HG03097 (cell line): Measurements from ENCODE around the gene TNS1.

Experiments used
- ATAC-seq: cut with Tn5 transposase; IDR thresholded peaks from one replicate; pipeline ENCODE4 v1.9.1; 2021; ENCODE audit not compliant: unreplicated experiment, low FRiP score

TNS1 gene

DNA sequence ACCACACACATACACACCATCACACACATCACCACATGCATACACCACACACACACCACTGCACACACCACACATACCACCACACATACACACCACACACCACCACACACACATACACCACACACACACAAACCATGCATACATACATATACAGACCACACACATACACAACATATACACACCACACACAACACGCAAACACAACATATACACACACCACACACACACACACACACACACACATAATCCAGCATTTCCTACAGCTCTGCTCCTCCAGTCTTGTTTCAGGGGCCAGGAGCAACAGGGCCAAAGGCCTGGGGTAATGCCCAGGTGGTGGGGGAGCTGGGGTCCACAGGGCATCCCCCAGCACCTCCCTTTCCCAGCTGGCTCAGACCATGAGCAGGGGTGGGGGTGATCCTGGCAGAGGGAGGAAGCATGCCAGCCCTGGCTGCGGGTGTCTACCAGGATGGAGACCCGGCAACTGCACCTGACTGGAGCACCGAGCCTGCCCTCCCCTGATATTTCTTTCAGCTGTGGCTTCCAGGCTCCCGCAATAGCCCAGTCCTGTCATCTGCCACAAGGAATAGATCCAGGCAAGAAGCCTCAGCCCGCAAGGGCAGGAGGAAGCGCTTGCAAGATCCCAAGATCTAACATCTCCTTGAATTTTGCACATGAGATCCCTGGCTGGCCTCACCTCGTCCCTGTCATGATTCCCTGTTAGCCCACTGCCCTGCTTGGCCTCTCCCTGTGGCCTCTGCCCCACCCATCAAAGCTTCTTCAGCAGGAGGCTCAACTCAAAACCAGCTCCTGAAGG is 196.9 kb downstream of the TNS1 start:
- no peak for ATAC-seq

DNA sequence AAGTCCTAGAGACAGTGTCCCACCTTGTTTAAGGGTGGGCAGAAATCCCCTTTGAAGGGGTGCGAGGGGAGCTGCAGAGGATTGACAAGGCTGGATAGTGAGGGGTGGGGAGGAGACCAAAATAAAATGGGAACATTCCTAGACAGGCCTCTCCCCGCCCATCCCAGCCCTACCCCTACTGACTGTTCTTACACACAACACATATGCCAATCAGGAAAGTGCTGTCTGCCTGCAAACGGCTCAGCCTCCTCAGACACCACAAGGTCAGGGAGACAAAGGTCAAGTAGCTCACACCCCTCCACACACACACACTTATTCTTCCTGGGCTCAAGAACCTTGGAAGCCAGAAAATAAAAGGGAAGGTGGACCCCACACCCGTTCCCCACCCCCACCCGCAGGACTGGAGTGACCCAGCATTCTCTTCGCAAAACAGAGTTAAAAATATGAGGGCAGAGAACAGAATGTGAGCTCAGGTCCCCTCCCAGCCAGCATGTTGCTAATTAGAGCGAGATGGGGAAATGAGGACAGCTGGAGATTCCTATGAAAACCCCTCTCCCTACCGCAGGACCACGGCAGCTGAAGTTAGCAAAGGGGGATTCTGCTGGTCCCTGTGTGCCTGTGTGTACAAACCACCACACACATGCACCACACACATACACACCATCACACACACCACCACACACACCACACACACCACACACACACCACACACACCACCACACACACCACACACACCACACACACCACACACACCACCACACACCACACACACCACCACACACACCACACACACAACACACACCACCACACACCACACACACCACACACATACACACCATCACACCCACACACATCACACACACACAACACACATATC is 197.8 kb downstream of the TNS1 start:
- ATAC-seq = no peak

DNA sequence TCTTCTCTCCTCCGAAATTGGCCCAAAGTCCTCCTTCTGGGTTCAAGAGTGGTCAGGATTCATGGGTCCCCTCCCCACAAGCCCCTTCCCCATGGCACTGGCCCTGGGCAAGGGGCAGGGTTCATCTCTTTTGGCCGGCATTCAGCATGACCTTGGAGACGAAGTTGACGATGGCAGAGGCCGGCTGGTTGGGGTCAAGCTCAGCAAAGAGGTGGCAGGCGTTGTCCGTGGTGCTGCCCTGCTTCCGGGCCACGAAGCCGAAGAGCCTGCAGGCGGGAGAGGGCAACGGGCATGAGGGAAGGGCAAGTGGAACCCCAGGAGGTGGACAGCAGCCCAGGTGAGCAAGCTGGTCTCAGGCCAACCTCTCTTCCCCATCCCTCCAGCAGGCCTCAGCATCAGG is 198.5 kb downstream of the TNS1 start:
- no peak for ATAC-seq

DNA sequence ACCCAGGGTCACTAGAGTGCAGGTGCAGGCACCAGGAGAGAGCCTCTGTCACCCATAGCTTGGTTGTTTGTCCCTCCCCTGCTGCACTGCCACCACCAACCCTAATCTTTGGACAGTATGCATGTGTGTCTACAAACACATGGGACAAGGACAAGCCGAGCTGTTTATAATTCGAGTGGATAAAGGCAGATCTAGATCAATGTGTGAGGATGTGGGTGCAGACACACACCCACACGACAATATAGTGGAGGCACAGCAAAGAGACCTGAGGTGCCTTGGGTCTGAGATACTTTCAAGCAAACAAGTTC is 199.2 kb downstream of the TNS1 start:
- no peak for ATAC-seq

DNA sequence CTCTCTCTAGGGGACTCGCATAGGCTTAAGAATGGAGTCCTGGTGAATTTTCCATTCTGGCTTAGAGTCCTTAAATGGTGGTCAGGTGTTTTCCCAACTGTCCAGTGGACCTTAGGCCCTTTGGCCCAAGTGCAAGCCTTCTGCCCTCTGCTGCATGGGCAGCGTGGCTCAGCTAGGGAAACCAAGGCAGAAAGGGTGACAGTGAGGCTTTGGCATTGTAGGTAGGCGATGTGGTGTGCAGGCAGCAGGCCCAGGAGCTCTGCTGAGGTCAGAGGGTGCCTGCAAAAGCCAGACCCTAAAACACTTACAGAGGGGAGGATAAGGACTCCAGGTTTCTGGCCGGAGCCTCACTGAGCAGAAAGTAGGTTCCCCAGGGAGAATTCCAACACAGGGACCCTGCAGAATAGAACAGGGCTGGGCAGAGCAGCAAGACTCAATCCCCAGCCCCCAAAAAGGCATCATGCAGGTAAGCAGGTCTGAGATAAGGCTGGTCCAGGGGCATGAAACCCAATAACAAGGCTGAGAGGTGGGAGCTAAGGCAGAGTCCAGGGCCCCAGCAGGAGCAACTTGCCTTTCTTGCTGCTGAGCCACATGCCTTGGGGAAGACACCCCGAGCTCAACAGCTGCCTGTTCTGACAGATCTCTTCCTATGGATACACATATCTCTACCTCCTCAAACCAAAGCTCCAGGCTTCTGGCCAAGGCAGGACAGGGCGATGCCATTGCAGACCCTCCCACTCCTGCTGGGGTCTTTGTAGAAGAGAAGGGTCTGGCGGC is 199.7 kb downstream of the TNS1 start:
- no peak for ATAC-seq

DNA sequence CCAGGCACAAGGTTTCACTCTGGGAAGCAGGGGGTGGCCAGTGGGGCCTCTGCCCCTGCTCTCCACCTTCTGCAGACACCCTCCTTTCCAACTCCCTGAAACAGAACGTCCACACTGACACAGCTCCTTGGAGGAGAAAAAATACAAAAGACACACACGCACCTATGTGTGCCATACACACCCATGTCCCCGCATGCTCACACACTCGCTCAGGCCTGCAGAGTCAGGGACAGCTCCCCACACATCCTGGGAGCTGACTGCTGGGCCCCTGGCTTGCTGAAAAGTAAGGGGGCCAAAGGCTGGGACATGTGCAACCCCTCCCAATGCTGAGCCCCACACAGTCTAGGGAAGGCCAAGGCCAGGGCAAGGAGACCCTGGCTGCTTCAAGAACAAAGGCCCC is 200.5 kb downstream of the TNS1 start:
- no peak for ATAC-seq

DNA sequence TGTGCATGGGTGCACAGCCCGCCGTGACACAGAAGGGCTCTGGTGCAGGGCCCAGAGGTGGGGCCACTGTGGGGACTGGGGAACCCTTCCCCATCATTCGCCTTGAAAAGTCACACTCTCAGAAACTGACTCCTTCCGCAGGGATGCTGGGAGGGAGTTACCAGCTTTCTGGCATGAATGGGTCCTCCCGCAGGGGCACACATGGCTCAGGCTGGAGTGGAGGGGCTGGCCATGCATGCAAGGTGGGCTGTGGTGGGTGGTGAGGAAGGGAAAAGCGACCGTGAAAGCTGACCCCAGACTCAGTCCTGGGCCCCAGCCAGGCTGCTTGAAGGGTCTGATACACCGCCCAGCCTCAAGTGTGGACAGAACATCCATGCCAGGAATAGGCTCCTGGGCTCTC is 201.1 kb downstream of the TNS1 start:
- ATAC-seq = no peak

DNA sequence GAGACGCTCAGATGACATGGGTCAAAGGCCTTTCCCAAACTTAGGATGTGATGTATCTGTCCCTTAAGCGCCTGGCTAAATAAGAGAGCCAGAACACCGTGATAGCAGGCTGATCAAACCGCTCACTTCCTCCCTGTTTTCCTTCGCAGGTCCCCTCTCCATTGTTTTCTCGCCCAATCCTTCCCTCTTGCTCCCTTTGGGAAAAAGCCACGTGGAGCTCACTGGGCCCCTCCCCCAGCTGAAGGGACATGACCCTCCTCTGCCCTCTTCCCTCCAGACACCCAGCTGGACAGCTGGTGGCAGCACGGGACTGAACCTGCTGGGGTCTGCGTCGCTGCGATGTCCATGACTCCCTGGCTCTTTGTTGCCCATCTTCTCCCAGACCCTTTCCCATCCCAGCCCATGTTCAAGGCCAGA is 201.7 kb downstream of the TNS1 start:
- no peak for ATAC-seq

DNA sequence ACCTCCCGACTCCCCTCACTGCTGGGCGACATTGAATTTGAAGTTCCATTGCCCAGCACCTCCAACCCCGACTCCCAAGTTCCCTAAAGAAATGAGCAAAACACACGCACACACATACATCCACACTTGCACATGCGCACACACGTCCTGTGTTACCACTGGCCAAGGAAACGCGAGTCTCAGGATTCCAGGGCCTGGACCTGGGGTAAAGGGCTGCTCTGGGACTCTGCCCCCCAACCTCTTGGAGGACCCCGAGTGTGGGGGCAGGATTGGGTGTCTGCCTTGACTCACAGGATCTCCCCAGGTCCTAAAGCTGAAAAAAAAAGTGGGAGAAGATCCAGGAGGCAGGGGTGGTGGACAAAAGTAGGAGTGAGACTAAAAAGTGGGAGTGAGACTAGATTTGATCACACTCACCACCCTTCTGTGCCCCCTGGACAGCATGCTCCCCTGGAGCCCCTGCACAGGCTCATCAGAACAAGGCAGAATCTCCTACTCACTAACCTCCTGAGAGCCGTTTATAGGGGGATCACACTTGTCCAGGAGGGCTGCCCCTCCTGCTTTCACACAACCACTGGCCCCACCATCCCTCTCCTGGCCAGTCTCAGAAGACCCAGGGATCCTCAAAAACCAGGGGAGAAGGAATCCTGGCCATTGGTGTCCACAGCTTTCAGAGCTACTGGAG is 202.2 kb downstream of the TNS1 start:
- no peak for ATAC-seq

DNA sequence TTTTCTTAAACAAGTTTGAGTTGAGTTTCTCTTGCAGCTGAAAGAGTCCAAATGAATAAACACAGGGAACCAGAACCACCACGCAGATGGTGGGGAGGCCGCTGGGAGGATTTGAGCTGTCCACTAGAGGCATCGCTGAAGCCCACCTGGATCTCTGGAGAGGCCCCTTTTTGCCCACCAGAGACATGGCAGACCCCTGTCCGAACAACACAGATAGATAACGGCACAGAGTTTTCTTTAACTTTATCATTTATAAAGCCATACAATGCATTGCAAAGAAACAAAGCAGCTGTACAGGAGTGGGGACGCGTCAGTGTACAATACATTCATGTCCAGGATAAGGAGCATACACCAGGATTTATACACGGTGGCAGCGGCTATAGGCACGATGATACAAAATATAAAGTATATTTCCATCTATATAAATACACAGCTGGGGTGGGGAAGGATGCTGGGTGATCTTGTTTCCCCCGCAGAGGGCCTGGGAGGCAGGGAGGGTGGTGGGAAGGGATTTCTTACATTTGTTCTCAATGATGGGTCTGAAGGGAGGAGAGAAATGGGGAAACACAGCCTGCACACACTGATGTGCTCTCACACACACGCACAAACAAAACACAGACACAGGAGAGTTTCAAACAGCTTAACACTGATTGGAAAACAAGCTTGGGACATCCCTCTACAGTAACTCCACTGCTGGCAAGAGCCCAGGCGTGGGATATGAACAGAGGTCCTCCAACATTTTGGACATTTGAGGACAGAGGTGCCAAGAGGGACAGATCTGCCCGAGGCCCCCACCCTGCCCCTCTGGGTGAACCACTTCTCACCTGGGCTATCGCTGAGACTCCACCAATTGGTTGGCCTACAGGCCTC is 203.0 kb downstream of the TNS1 start:
- ATAC-seq = no peak

DNA sequence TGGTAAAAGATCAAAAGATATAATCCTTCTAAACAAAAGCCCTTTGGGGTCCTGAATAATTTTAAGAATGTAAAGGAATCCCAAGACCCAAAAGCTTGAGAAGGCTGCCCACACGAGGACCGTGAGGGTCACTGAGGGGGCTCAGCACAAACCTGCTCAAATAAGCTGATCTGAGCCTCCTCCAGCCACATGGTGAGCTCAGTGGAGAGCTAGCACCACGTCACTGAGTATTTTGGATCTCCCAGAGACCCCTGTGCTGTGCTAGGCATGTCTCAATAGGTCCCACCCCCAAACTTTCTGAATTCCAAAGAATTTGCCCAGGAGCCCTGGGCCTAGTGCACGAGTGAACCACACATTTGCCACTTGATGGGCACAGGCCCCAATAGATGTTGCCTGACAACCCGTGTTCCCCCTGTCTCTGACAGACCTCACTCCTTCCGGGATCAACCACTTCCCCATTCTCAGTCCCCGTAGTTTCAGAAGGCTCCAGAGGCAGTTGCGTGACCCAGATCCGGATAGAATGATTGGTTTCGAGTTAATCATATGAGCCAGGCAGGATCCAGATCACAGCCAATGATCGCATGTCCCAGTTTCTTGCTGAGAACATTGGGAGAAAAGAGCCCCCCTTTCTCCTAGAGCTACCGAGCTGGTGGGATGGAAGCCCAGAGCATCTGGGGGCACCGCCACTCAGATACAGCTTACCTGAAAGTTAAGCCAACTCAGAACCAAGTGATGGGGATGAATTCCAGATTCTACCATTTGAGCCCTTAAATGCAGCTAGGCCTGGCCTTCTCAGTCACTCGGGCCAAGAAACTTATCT is 203.8 kb downstream of the TNS1 start:
- no peak for ATAC-seq

DNA sequence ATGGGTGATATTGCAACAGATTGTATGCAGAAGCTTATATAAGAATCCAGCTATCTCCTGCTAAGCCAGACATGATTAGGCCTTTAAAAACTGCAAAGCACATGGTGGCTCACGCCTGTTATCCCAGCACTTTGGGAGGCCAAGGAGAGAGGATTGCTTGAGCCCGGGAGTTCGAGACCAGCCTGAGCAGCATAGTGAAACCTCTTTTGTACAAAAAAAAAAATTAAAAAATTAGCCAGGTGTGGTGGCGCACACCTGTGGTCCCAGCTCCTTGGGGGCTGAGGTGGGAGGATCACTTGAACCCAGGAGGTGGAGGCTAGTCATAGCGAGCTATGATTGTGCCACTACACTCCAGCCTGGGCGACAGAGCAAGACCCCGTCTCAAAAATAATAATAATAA is 204.6 kb downstream of the TNS1 start:
- ATAC-seq = no peak

DNA sequence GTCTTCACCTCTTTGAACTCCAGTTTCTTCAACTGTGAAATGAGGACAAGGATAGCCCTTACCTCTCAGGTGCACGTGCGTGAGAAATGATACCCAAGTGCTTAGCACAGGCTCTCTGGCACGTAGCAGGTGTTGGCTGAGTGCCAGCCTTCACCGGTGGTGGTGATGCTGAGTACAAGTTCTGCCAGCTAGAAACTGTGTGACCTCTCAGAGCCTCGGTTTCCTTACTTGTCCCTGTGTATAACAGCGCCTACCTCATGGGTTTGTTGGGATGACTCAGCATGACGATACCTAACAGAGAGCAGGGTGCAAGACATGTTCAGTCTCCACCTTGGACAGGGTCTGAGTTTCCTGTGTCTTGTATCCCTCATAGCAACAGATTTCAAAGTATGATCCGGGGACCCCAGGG is 205.1 kb downstream of the TNS1 start:
- no peak for ATAC-seq

DNA sequence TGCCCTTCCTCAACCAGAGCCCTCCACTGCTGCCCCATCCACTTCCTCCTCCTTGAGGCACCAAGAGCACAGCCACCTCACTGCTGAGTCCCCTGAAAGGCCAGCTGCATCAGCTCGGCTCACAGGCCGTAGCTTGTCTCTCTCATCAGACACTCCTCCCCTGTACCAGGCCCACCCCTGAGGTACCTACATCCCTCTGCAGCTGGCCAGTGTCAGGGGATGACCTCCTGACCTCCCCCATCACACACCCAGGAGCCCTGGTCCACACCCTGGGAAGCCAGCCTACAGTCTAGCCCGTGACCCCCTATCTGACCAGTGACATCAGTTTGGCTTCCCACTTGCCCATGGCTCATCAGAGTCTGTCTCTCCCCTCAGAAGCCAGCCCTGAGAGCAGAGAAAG is 205.6 kb downstream of the TNS1 start:
- no peak for ATAC-seq

DNA sequence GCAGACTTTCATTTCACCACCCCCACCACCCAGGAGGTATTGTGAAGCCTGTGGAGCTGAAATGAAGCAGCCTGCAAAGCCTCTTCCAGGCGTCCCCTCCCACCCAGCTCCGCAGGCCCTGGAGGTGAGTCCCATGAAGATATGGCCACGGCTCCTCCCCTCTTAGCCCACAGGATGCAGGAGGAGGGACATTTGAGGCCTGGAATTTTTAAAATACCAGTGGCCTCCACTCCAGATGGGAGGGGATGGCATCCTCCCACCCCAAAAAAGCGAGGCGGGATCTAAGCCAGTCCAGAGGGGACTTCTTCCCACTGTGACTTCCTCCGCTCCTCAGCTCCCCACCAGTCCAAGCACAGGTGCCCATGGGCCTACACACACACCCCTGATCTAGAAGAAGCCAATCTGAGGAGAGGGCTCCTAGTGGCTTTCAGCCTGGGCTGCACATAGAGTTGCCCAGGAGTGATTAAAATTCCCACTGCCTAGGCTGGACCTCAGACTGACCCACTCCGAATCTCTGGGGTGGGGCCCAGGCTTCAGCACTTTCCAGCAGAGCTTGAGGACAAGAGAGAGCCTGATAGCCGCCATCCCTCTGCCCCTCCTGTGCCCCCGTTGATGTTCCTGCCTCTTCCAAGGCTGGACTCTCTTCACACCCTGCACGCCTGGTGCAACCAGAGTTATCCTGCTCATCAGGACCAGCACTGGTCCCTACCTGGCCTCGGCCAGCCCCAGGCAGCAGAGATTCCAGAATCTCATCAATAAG is 206.9 kb downstream of the TNS1 start:
- ATAC-seq = no peak

DNA sequence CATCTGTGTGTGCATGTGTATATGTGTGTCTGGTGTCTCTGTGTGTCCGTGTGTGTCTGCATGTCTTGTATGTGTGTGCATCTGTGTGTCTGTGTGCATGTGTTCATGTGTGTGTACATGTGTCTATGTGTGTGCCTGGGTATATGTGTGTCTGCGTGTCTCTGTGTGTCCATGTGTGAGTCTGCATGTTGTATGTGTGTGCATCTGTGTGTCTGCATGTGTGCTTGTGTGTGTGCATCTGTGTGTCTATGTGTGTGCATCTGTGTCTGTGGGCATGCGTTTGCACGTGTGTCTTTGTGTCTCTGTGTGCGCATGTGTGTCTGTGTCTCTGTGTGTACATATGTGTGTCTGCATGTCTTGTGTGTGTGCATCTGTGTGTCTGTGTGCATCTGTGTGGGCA is 207.7 kb downstream of the TNS1 start:
- ATAC-seq = no peak

DNA sequence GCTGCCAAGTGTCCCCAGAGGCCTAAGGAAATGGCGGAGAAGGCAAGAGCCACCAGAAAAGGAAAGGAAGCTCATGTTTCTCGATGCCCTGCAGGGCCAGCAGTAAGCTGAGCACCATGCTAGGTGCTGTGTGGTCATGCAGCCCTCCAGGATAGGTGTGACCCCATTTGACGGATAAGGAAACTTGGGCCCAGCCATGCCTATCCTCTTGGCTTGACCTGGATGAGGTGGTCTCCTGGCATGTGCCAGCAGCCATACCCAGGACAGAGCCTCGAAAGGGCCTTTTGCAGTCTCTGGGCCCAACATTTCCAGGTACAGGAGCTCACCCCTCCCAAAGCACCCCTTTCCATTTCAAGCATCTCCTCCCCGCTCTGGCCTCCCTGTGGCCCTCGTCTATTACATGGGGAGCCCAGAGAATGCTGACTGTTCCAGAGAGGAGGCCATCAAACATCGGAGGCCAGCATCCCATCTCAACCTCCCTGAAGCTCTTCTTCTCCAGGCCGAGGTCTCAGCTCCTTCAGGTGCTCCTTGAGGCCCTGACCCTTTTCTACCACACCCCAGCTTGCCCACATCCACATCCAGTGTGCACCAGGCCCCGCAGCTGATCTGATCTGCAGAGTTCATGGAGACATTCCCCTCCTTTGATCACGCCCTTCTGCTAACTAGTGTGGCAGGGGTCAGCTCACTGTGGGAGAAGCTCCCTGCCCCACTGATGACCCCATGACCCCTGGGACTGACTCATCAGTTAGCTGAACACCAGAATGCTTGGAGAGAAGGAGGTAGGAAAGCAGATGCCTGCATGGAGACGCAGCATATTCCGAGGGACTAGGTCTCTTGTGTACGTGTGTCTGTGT is 208.4 kb downstream of the TNS1 start:
- ATAC-seq = no peak
